HEK293 (cell line): ENCODE data around the gene HS3ST6.

Experiments
- SCRT2 ChIP-seq: fragments of 450-650 bp; formaldehyde crosslinking; IDR thresholded peaks from 2 replicates; pipeline ENCODE4 v1.5.1; 2016; ENCODE audit warnings: missing biosample characterization, missing genetic modification characterization
- ZNF350 ChIP-seq: fragments of 450-650 bp; formaldehyde crosslinking; IDR thresholded peaks from 2 replicates; pipeline ENCODE4 v1.5.0; 2017; ENCODE audit warnings: missing biosample characterization, mild to moderate bottlenecking, missing genetic modification characterization
- ZNF544 ChIP-seq: fragments of 450-650 bp; formaldehyde crosslinking; IDR thresholded peaks from 2 replicates; pipeline ENCODE4 v1.5.0; 2017; ENCODE audit warnings: missing biosample characterization, missing genetic modification characterization
- ZNF555 ChIP-seq: fragments of 450-650 bp; formaldehyde crosslinking; conservative IDR thresholded peaks from 2 replicates; pipeline ENCODE4 v1.5.1; 2017; ENCODE audit warnings: missing biosample characterization, mild to moderate bottlenecking, missing genetic modification characterization, inconsistent platforms
- ZSCAN16 ChIP-seq: fragments of 450-650 bp; formaldehyde crosslinking; IDR thresholded peaks from 2 replicates; pipeline ENCODE4 v1.5.1; 2016; ENCODE audit warnings: missing biosample characterization, missing genetic modification characterization

DNA sequence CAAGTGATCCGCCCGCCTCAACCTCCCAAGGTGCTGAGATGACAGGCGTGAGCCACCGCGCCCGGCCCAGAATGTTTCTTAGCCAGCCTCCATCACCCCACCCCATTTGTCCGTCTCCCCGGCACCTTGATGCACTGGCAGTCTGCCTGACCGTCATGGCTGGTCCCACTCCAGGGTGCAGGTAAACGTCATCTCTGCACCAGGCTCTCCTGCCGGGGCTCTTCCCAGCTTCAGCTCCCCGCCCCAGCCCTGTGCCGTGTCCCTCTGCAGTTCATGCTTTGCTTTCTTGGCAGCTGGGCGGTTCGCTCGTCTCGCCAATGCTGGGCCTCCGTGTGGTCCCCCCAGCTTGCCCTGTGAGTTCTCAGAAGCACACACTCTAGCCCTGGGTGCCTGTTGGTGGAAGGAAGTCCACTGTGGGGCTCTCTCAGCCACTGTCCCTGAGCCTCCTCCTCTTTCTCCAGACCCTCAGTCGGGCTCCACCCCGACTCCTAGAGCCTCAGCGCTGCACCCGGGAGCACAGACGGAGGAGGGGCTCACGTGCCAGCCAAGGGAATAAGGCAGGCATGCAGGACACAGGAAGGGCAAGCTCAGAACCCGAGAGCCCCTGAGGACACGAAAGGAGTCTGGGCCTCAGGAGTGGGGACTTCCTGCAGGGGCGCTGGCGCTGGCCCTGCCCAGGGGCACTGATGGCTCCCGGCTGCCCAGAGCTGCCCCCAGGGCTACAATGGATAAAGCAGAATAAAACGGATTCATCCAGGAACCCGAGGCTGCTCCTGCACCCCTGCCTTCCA is 12.0 kb downstream of the HS3ST6 start:
- TF ChIP-seq SCRT2 (tag by site-specific recombination) (no peak), ZSCAN16 (no peak), ZNF350 (no peak), ZNF555 (tag by site-specific recombination) (no peak), ZNF544 (tag by site-specific recombination) (no peak)
